Measurements from ENCODE around the gene MAPK1.
A peak's percentile ranks its signal among the peaks of the same experiment; 100 is the strongest.

The MAPK1 gene

GRCh38 chr22:21868651-21869050, 1.2 kb upstream of the MAPK1 start:
- Histone ChIP-seq H3K9me2 (replicated peaks; ENCODE audit: insufficient read depth, low read length) (no peaks in the 10 kb centered on the region), H3F3A (ENCODE audit: insufficient read depth) (no peaks in the 10 kb centered on the region), H4K20me1 (ENCODE audit: low read depth, low read length) (peaks cover 7% of the 10 kb centered on the region), H3K9ac (ENCODE audit: low read length) (no peak overlapping the region), H3K4me2 (ENCODE audit: low read depth, low read length, poor library complexity, severe bottlenecking) (no peak overlapping the region), H3K27ac (ENCODE audit: low read depth, low read length) (no peak overlapping the region), H3K9me3 (ENCODE audit: insufficient read depth, low read length) (no peaks in the 10 kb centered on the region), H3K79me2 (ENCODE audit: insufficient read depth, low read length) (peaks cover 34% of the 10 kb centered on the region), H3K36me3 (ENCODE audit: low read length) (peaks cover 2% of the 10 kb centered on the region; the same call in 1 of the 2 replicates), H3K27me3 (ENCODE audit: low read length) (no peaks in the 10 kb centered on the region), H2AFZ (ENCODE audit: low read depth, low read length, severe bottlenecking) (no peak overlapping the region), H3K4me3 (ENCODE audit: insufficient read depth, low read length, poor library complexity, severe bottlenecking) (no peak overlapping the region)
- TF ChIP-seq CTCF (IDR thresholded peaks at IDR 0.05; ENCODE audit: insufficient read depth, low read length, poor library complexity, severe bottlenecking), result no peak
- TF ChIP-seq EZH2phosphoT487 (conservative IDR thresholded peaks at IDR 0.05; ENCODE audit: low read length), result no peak

DNA sequence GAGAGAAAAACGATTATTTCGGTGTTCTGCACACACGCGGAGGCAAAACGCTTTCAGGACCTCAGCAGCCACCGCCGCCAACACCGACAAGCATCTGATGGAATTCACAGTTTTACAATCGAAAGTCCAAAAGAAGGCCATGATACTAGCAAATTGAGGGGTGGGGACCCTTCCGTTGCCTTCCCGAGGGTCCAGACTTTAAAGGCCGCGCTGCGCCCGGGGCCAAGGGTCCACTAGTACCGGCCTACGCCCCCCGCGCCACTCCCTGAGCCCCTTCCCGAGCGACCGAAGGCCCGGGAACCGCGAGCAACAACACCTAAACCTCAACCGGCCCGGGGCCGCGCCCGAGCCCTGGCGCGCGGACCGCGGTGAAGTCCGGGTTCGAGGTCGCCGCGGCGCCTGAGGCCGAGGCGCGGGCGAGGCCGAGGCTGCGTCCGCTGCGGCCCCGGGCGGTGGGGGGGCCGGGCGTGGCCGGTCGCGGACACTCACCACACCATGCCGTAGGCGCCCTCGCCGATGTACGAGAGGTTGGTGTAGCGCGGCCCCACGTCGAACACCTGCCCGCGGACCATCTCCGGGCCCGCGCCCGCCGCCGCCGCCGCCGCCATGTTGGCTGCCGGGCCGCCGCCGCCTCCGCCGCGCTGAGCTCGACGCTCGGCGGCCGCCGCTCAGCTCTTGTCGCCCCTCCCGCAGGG, 465 bp downstream of the MAPK1 start:
- Histone ChIP-seq H3F3A (ENCODE audit: insufficient read depth) (no peaks in the 10 kb centered on the region), H3K27me3 (ENCODE audit: low read length) (no peaks in the 10 kb centered on the region), H3K9me3 (ENCODE audit: insufficient read depth, low read length) (no peaks in the 10 kb centered on the region), H3K4me3 (ENCODE audit: insufficient read depth, low read length, poor library complexity, severe bottlenecking) (peak overlapping the region; percentile 66), H3K4me2 (ENCODE audit: low read depth, low read length, poor library complexity, severe bottlenecking) (peak overlapping the region; percentile 85), H3K36me3 (ENCODE audit: low read length) (peaks cover 2% of the 10 kb centered on the region; the same call in 1 of the 2 replicates), H3K79me2 (ENCODE audit: insufficient read depth, low read length) (peaks cover 48% of the 10 kb centered on the region), H3K9ac (ENCODE audit: low read length) (peak overlapping the region; percentile 85), H3K27ac (ENCODE audit: low read depth, low read length) (peak overlapping the region; percentile 53), H2AFZ (ENCODE audit: low read depth, low read length, severe bottlenecking) (no peak overlapping the region), H3K9me2 (replicated peaks; ENCODE audit: insufficient read depth, low read length) (no peaks in the 10 kb centered on the region), H4K20me1 (ENCODE audit: low read depth, low read length) (peaks cover 7% of the 10 kb centered on the region)
- TF ChIP-seq EZH2phosphoT487 (conservative IDR thresholded peaks at IDR 0.05; ENCODE audit: low read length) (no peak), CTCF (IDR thresholded peaks at IDR 0.05; ENCODE audit: insufficient read depth, low read length, poor library complexity, severe bottlenecking) (no peak)

DNA sequence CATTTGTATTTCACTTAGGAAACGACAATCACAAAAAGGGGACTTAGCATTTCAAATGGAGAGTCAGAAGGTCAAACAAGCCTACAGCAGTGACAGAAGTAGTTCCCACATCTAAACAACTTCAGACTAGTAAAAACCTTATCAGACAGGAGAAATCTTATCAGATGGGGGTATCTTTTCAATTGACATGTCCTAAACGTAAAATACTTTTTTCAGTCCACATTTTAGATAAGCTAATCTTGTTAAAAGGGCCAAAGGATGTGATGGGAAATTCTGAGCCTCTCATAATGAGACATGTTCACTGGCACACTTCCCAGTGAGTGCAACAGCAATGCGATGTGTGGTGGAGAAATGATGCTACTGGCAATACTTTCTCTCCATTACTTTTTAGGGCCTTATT, 2.4 kb downstream of the MAPK1 start:
- Histone ChIP-seq H3K27me3 (ENCODE audit: low read length) (no peaks in the 10 kb centered on the region), H3K9me3 (ENCODE audit: insufficient read depth, low read length) (no peaks in the 10 kb centered on the region), H3F3A (ENCODE audit: insufficient read depth) (0 out of 2 replicates have a peak, but pooled peaks cover 4% of the 10 kb centered on the region), H4K20me1 (ENCODE audit: low read depth, low read length) (peaks cover 10% of the 10 kb centered on the region), H3K4me2 (ENCODE audit: low read depth, low read length, poor library complexity, severe bottlenecking) (peak overlapping the region; percentile 85), H3K9ac (ENCODE audit: low read length) (peak overlapping the region; percentile 85; the same call in 1 of the 2 replicates), H3K4me3 (ENCODE audit: insufficient read depth, low read length, poor library complexity, severe bottlenecking) (no peak overlapping the region), H3K9me2 (replicated peaks; ENCODE audit: insufficient read depth, low read length) (no peaks in the 10 kb centered on the region), H3K27ac (ENCODE audit: low read depth, low read length) (no peak overlapping the region), H3K36me3 (ENCODE audit: low read length) (peaks cover 2% of the 10 kb centered on the region; the same call in 1 of the 2 replicates), H3K79me2 (ENCODE audit: insufficient read depth, low read length) (peaks cover 68% of the 10 kb centered on the region), H2AFZ (ENCODE audit: low read depth, low read length, severe bottlenecking) (no peak overlapping the region)
- TF ChIP-seq EZH2phosphoT487 (conservative IDR thresholded peaks at IDR 0.05; ENCODE audit: low read length) (no peak), CTCF (IDR thresholded peaks at IDR 0.05; ENCODE audit: insufficient read depth, low read length, poor library complexity, severe bottlenecking) (no peak)
